CD4-positive, alpha-beta T cell (primary cell): ENCODE results near the gene SKAP1. TPM values are rescaled to one million over a fixed set of nuclear protein-coding genes. Genes with fewer than 3 reads are reported as not detected.

ENCODE experiments used
- ATAC-seq: fragments of 200-7000 bp; cut with Tn5 transposase; one replicate; pipeline ENCODE4 v1.10.0; 2022; ENCODE audit warnings: mild to moderate bottlenecking; ENCODE audit not compliant: poor library complexity
- CTCF ChIA-PET: fragments of 350-600 bp; sonication (Branson Sonifier 250); formaldehyde crosslinking; loops from one replicate; lab custom pipeline; 2021; ENCODE audit warnings: antibody characterized with exemption, inconsistent platforms; lab: Charles Lee
- POLR2A ChIA-PET: fragments of 350-600 bp; sonication (Branson Sonifier 250); formaldehyde crosslinking; loops from one replicate; lab custom pipeline; 2021; ENCODE audit warnings: antibody characterized with exemption, inconsistent platforms; lab: Charles Lee
- DNase-seq, 14 experiments: peaks; one replicate each; pipeline ENCODE4 v3.0.0-alpha.2; 2013 to 2020; ENCODE audit warnings: mixed read lengths in 2 of 14
- H3K27ac ChIP-seq, 2 donors: one replicate each; pipeline versions ENCODE4 v1.5.1 to v1.7.0; 2013; ENCODE audit warnings: low read length in 2 of 2, low read depth in 1 of 2, mild to moderate bottlenecking in 1 of 2
- H3K27me3 ChIP-seq, 2 experiments: 1 replicate in 1 of 2; 2 replicates in 1 of 2; pipeline versions ENCODE4 v1.6.1 to v1.7.0; 2013; ENCODE audit warnings: low read length in 2 of 2, control low read depth in 1 of 2, mild to moderate bottlenecking in 1 of 2, moderate library complexity in 1 of 2; ENCODE audit not compliant: insufficient read depth in 2 of 2, control insufficient read depth in 1 of 2
- H3K36me3 ChIP-seq: one replicate; pipeline ENCODE4 v1.6.1; 2013; ENCODE audit warnings: low read length, control low read depth; ENCODE audit not compliant: insufficient read depth
- H3K4me1 ChIP-seq: one replicate; pipeline ENCODE4 v1.6.1; 2013; ENCODE audit warnings: low read length, control low read depth; ENCODE audit not compliant: insufficient read depth
- H3K4me3 ChIP-seq: one replicate; pipeline ENCODE4 v1.5.1; 2013; ENCODE audit warnings: mild to moderate bottlenecking, low read length, moderate library complexity
- H3K9me3 ChIP-seq, 2 experiments: 1 replicate in 1 of 2; 2 replicates in 1 of 2; pipeline versions ENCODE4 v1.6.1 to v1.7.0; 2013; ENCODE audit warnings: low read length in 2 of 2, mild to moderate bottlenecking in 2 of 2, control low read depth in 1 of 2, moderate library complexity in 1 of 2; ENCODE audit not compliant: control insufficient read depth in 1 of 2, insufficient read depth in 1 of 2
- H3K27ac Mint-ChIP-seq: one replicate; pipeline ENCODE4 v1.8.0; 2020; ENCODE audit warnings: mixed read lengths
- H3K27me3 Mint-ChIP-seq: one replicate; pipeline ENCODE4 v1.8.0; 2021; ENCODE audit warnings: mixed read lengths
- H3K36me3 Mint-ChIP-seq: one replicate; pipeline ENCODE4 v1.8.0; 2021; ENCODE audit warnings: low read depth, mixed read lengths
- H3K4me1 Mint-ChIP-seq: one replicate; pipeline ENCODE4 v1.8.0; 2021; ENCODE audit warnings: low read depth, mixed read lengths
- H3K4me3 Mint-ChIP-seq: one replicate; pipeline ENCODE4 v1.8.0; 2020; ENCODE audit warnings: mild to moderate bottlenecking, mixed read lengths
- H3K9me3 Mint-ChIP-seq: one replicate; pipeline ENCODE4 v1.8.0; 2020; ENCODE audit warnings: mixed read lengths
- intact Hi-C, 2 experiments: fragments of 100-400 bp; cut with DNase I in 1 of 2; cut with micrococcal nuclease in 1 of 2; formaldehyde crosslinking; loops; one replicate each; pipeline versions ENCODE4 v1.15.1 to v1.9.0; 2023 to 2025; cut with DNase I, micrococcal nuclease
- total RNA-seq, 174 experiments: library from RNA in 2 of 174; stranded (reverse) in 2 of 174; gene quantifications; one replicate each; pipeline ENCODE4 v1.2.3 and lab custom pipeline; 2021 to 2026
- TF ChIP-seq, protein P1 (sequence below): fragments of 200-600 bp; IDR thresholded peaks from one replicate; pipeline ENCODE4 v1.8.0; 2022; ENCODE audit warnings: antibody characterized with exemption, mild to moderate bottlenecking

Gene SKAP1
- total RNA-seq, 2 experiments from 2014 or later: 92.0 to 95.1 TPM

DNA sequence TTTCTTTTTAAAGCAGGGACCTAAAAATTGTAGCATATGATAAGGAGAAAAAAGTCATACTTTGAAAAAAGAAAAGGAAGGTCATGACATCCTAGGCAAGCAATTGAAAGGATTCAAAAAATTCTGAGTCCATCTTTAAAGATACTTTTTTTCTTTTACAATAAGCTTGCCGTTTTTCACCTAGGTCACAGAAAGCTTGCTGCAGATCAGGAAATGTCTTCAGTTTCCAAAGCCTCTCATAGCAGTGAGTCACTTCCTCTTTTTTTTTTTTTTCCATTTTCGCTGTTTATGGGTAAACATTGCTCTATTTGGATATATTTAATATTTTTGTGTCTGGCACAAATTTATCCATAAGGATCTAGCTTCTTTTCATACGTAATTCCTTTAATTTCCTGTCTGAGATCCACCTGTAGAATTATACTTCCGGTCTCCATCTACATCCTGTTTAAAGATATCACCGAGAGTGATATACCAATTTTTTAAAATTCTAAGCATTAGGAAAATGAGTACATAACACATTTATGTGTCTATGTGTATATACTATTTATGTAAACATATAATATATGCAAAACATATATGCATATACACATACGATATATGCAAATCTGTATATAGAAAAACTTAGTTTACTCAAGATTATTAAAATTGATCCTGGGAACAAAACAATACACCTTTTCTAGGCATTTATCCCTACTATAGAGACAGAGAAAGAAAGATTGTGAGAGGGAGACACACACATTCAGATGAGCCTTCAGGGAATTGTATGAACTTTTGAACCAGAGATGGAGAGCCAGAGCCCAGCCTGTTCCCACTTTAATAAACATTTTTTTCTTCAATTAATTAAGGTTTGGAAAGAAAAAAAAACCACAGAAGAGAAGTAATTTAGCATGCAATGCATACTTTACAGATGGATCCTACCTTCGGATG, 134.4 kb downstream of the SKAP1 start:
- ChIA-PET CTCF (interaction anchor here (0.8 to 2.5 kb wide), 4 partner anchors 12 to 36 kb away, joined by 3 to 13 read pairs (median 3); no protein-coding TSS in a partner anchor), POLR2A (interaction anchor here (2.2 kb wide), 1 partner anchor 12 kb away, joined by 8 read pairs; no protein-coding TSS in a partner anchor)
- Mint-ChIP-seq H3K27me3 (no peaks in the 10 kb centered on the region), H3K36me3 (peaks cover 15% of the 10 kb centered on the region), H3K27ac (peak overlapping the region; percentile 84), H3K4me3 (peak overlapping the region; percentile 65), H3K4me1 (peaks cover 79% of the 10 kb centered on the region), H3K9me3 (no peaks in the 10 kb centered on the region)
- ATAC-seq: peak; percentile 84
- TF ChIP-seq, protein P1, sequence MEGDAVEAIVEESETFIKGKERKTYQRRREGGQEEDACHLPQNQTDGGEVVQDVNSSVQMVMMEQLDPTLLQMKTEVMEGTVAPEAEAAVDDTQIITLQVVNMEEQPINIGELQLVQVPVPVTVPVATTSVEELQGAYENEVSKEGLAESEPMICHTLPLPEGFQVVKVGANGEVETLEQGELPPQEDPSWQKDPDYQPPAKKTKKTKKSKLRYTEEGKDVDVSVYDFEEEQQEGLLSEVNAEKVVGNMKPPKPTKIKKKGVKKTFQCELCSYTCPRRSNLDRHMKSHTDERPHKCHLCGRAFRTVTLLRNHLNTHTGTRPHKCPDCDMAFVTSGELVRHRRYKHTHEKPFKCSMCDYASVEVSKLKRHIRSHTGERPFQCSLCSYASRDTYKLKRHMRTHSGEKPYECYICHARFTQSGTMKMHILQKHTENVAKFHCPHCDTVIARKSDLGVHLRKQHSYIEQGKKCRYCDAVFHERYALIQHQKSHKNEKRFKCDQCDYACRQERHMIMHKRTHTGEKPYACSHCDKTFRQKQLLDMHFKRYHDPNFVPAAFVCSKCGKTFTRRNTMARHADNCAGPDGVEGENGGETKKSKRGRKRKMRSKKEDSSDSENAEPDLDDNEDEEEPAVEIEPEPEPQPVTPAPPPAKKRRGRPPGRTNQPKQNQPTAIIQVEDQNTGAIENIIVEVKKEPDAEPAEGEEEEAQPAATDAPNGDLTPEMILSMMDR: no peak
- peak in 4 of 14 experiments; percentile 19 to 68 (median 58) for DNase-seq
- Histone ChIP-seq H3K4me3 (peak overlapping the region; percentile 27), H3K4me1 (peaks cover 20% of the 10 kb centered on the region), H3K9me3 (no peaks in the 10 kb centered on the region), H3K27me3 (no peaks in the 10 kb centered on the region), H3K27ac (peak overlapping the region; percentile 45 to 72), H3K36me3 (no peaks in the 10 kb centered on the region)
- intact Hi-C loops: no loop called here

DNA sequence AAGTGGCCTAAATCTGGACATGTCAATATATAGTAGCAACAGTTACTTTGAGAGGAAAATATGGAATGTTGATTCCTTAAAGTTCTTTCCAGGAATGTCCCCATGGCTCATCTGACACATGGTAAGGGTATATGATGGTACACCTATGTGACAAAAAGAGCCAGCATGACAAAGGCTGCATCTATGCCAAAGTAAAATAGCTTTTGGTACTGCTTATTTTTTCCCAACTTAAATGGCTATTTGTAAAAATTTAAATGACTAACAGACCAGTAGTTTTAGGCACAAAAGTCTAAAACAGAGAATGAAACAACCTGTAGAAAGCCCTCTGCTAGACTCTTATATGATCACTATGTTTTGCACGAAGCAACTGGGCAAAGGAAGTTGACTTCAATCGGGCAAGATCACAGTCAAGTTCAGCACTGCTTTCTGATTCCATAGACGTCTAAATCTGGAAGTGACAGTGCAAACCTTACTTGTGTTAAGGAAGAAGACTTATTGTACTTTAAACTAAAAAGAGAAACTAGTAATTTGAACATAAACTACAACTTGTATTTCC, 135.1 kb downstream of the SKAP1 start:
- peak overlapping the region; percentile 65 for H3K4me3 Mint-ChIP-seq
- TF ChIP-seq, protein P1: no peak
- no peaks in the 10 kb centered on the region for H3K36me3 ChIP-seq
- H3K27me3 ChIP-seq: no peaks in the 10 kb centered on the region
- CTCF ChIA-PET: interaction anchor here (1.1 to 2.5 kb wide), 3 partner anchors 13 to 35 kb away, joined by 3 to 13 read pairs (median 7); no protein-coding TSS in a partner anchor
- H3K27ac Mint-ChIP-seq: peak overlapping the region; percentile 84
- peak overlapping the region; percentile 27 for H3K4me3 ChIP-seq
- peak overlapping the region; percentile 45 to 72 for H3K27ac ChIP-seq
- peak; percentile 50 for ATAC-seq
- intact Hi-C loops: no loop called here
- DNase-seq: peak in 4 of 14 experiments; percentile 15 to 48 (median 34)
- no peaks in the 10 kb centered on the region for H3K9me3 ChIP-seq
- POLR2A ChIA-PET: interaction anchor here (2.2 kb wide), 1 partner anchor 13 kb away, joined by 8 read pairs; no protein-coding TSS in a partner anchor
- H3K9me3 Mint-ChIP-seq: no peaks in the 10 kb centered on the region
- peaks cover 22% of the 10 kb centered on the region for H3K36me3 Mint-ChIP-seq
- H3K27me3 Mint-ChIP-seq: no peaks in the 10 kb centered on the region
- peaks cover 77% of the 10 kb centered on the region for H3K4me1 Mint-ChIP-seq
- H3K4me1 ChIP-seq: peaks cover 17% of the 10 kb centered on the region

DNA sequence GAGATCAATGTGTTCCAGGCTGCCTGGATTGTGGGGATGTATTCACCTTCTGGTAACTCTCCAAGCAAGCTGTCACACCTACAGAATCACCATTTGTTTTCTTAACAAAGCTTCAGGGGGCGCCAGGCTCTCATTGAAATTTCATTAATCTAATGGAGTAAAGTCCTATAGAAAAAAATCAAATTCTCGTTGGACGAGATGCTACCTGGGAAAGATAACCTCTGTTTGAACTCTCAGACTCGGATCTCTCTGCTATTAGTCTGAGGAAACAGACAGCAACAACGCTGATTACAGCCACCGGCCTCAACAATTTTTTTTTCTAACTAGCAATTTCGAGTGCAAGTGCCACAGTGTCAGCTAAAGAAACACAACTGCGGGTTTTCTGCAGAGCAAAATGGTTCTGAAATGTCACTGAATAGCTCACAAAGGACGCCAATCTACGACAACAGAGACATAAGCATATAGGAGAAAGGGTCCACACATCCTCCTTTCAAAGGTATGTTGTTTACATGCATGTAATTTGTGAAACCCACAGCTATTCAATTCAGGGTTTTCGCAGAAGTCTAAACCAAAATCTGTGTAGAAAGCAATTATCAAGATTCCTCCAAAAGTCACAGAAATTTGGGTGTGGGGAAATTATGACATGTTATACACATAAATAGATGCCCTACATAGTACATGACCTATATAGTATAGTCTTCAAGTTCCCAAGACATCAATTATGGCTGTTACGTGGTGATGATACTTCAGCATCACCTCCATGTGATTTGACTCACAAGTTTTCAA, 135.8 kb downstream of the SKAP1 start:
- peak overlapping the region; percentile 45 to 72 for H3K27ac ChIP-seq
- Mint-ChIP-seq H3K9me3 (no peaks in the 10 kb centered on the region), H3K4me3 (peak overlapping the region; percentile 65), H3K36me3 (peaks cover 23% of the 10 kb centered on the region), H3K27ac (peak overlapping the region; percentile 84), H3K27me3 (no peaks in the 10 kb centered on the region), H3K4me1 (peaks cover 71% of the 10 kb centered on the region)
- POLR2A ChIA-PET: interaction anchor here (0.6 to 2.2 kb wide), 3 partner anchors 10 to 35 kb away, joined by 3 to 8 read pairs (median 3); no protein-coding TSS in a partner anchor
- ATAC-seq (peak; percentile 39), DNase-seq (peak in 3 of 14 experiments; percentile 17 to 25 (median 21))
- no peaks in the 10 kb centered on the region for H3K36me3 ChIP-seq
- no peaks in the 10 kb centered on the region for H3K27me3 ChIP-seq
- H3K4me1 ChIP-seq: peaks cover 13% of the 10 kb centered on the region
- H3K4me3 ChIP-seq: no peak overlapping the region
- CTCF ChIA-PET: interaction anchor here (1.4 to 2.5 kb wide), 4 partner anchors 9 to 35 kb away, joined by 3 to 13 read pairs (median 6); no protein-coding TSS in a partner anchor
- TF ChIP-seq, protein P1: no peak
- H3K9me3 ChIP-seq: no peaks in the 10 kb centered on the region
- intact Hi-C loops: no loop called here
